Psoas muscle (tissue), 8 donors: ENCODE data around the gene MAP2K1. TPM values are rescaled to one million over a fixed set of nuclear protein-coding genes. Genes with fewer than 3 reads are reported as not detected.

Experiments
- ATAC-seq, 4 donors: fragments of 200-7000 bp; cut with Tn5 transposase; one replicate each; pipeline ENCODE4 v1.9.1; 2020; ENCODE audit warnings: moderate library complexity in 3 of 4, mild to moderate bottlenecking in 2 of 4
- DNase-seq, 2 donors: peaks; one replicate each; pipeline ENCODE4 v3.0.0-alpha.2; 2020
- H3K27ac ChIP-seq: fragments of 200-600 bp; one replicate; pipeline ENCODE4 v1.8.0; 2022
- H3K27me3 ChIP-seq, 3 donors: fragments of 200-600 bp in 1 of 3; one replicate each; pipeline versions ENCODE4 v1.6.1 to v1.8.0; 2013 to 2022; ENCODE audit warnings: low read length in 2 of 3, mild to moderate bottlenecking in 2 of 3, moderate library complexity in 1 of 3; ENCODE audit not compliant: insufficient read depth in 3 of 3
- H3K36me3 ChIP-seq, 2 donors: fragments of 200-600 bp in 1 of 2; one replicate each; pipeline versions ENCODE4 v1.6.1 to v1.8.0; 2013 to 2022; ENCODE audit warnings: low read depth in 1 of 2, mild to moderate bottlenecking in 1 of 2, moderate library complexity in 1 of 2; ENCODE audit not compliant: insufficient read depth in 1 of 2
- H3K4me1 ChIP-seq: fragments of 200-600 bp; one replicate; pipeline ENCODE4 v1.8.0; 2022
- H3K4me3 ChIP-seq: fragments of 200-600 bp; one replicate; pipeline ENCODE4 v1.8.0; 2022; ENCODE audit warnings: mild to moderate bottlenecking
- H3K9me3 ChIP-seq: fragments of 200-600 bp; one replicate; pipeline ENCODE4 v1.8.0; 2022
- CTCF ChIP-seq: fragments of 200-600 bp; IDR thresholded peaks from one replicate; pipeline ENCODE4 v1.8.0; 2022; ENCODE audit warnings: antibody characterized with exemption
- WGBS, 3 donors: extraction: QIAGEN DNeasy Blood & Tissue Kit; methylation state at CpG; one replicate each; pipeline versions ENCODE4 v1.1.6 to v1.1.7; 2013; 5-methylcytosine and 5-hydroxymethylcytosine counted together
- intact Hi-C, 2 donors: fragments of 100-400 bp; cut with DNase I; formaldehyde crosslinking; loops; one replicate each; pipeline versions ENCODE4 v1.11.0 to v1.14.2; 2022
- polyA plus RNA-seq, 3 donors: library from polyadenylated mRNA; stranded (reverse); fragments of 200-250 nt; gene quantifications; one replicate each; pipeline ENCODE4 v1.2.3, GENCODE V29; 2013
- total RNA-seq, 4 donors: library from RNA; stranded (reverse); fragmentation: NEBNext Ultra II Directional in 2 of 4; extraction: Animal tissue kit (Norgen Biotek cat#: 25700) in 2 of 4; gene quantifications; one replicate each; pipeline versions ENCODE4 v1.2.1 to v1.2.4, GENCODE V29; 2021 to 2023
- donor health status: healthy with polysubstance abuse.
- donor health status: DM: no; HTN: no; CAD: no; lungs with moderate emphysema.
- donor health status: Bipolar disorder and iron deficiency.
- donor health status: healthy.
- donor health status: DM: yes; HTN: yes; CAD: no.
- donor health status: DM: no; HTN: no; CAD: no.
- donor health status: DM: no; HTN: no; CAD: no.
- donor health status: DM: yes; HTN: yes; CAD: no.

Gene MAP2K1
- total and polyA plus RNA-seq, 7 donors: 56.3 to 135 (median 66.9) TPM

- no peak for ATAC-seq
These were observed 53.8 kb downstream of the MAP2K1 start for GRCh38 chr15:66440501-66440900.

GRCh38 chr15:66452420-66452819, 65.7 kb downstream of the MAP2K1 start:
- DNase-seq (no peak), ATAC-seq (no peak)
- 74 to 81% (median 80%) methylated on average over 4 of the region's 4 CpGs for WGBS, 3 donors
- TF ChIP-seq CTCF: no peak
- Histone ChIP-seq H3K27ac (no peak overlapping the region), H3K36me3 (peaks cover 0 to 20% of the 10 kb centered on the region in 2 donors), H3K4me3 (no peak overlapping the region), H3K4me1 (no peaks in the 10 kb centered on the region), H3K27me3 (no peaks in the 10 kb centered on the region), H3K9me3 (no peaks in the 10 kb centered on the region)
- intact Hi-C loops: no loop called here

More at GRCh38 chr15:66440501-66440900, 53.8 kb downstream of the MAP2K1 start:
- no peaks in the 10 kb centered on the region for H3K4me1 ChIP-seq
- no peak for TF ChIP-seq CTCF
- H3K36me3 ChIP-seq: peaks cover 18 to 94% of the 10 kb centered on the region in 2 donors
- H3K4me3 ChIP-seq: no peak overlapping the region
- WGBS, 3 donors: 77 to 98% (median 87%) methylated on average over 2 of the region's 2 CpGs
- no peaks in the 10 kb centered on the region for H3K9me3 ChIP-seq
- H3K27ac ChIP-seq: no peak overlapping the region
- intact Hi-C loops: no loop called here
- no peak for DNase-seq
- no peaks in the 10 kb centered on the region for H3K27me3 ChIP-seq

DNA sequence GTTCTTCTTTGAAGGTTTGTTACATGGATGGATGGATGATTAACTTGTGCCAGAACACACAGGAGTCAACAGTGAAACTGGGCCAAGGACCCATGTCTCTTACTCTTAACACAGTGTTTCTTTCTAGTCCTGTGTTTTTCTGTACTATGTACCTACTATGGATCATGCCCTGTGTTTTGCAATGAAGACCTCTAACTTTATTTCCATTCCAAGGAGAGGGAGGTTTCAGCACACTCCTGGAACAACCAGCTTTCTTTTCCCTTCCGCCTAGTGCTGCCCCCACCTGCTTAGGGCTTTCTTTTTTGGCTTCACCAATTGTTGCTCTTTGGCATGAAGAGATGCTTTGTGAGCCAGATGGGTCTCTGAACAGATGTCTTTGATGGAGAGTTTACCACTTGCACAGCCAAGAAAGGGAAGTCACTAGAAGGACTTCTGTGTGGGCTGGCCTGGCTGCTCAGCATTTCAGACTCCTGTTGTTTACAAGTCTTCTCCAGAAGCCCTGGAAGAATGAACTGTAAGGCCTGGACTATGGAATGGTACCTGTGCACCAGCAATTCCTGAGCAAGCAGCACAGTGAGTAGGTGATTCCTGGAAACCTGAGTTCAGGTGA, 66.4 kb downstream of the MAP2K1 start:
- WGBS, 3 donors: 18 to 41% (median 25%) methylated on average over 1 of the region's 1 CpG
- no peak for DNase-seq
- H3K4me3 ChIP-seq: no peak overlapping the region
- H3K27me3 ChIP-seq: no peaks in the 10 kb centered on the region
- no peaks in the 10 kb centered on the region for H3K9me3 ChIP-seq
- no peak for TF ChIP-seq CTCF
- H3K4me1 ChIP-seq: no peaks in the 10 kb centered on the region
- ATAC-seq: peak in 3 of 4 donors; percentile 34 to 71 (median 49)
- no peak overlapping the region for H3K27ac ChIP-seq
- peaks cover 0 to 16% of the 10 kb centered on the region in 2 donors for H3K36me3 ChIP-seq
- intact Hi-C loops: no loop called here

DNA sequence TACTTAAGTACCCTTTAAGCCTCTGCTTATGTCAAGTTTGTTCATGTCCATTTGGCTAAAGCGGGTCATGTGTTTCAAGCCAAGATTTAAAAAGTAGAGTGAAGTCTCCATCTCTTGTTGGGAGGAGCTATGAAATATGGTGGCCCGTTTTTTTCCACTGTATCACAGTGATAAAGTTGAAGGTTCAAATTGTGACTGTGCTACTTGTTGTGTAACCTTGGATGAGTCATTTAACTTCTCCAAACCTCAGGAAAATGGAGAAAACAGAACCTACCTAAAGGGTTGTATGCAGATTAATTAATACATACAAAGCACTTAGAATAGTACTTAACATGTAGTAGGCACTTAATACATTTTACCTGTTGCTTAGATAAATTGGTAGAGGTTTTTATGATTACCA, 67.4 kb downstream of the MAP2K1 start:
- no peak for DNase-seq
- Histone ChIP-seq H3K4me1 (no peaks in the 10 kb centered on the region), H3K4me3 (no peak overlapping the region), H3K9me3 (no peaks in the 10 kb centered on the region), H3K27me3 (no peaks in the 10 kb centered on the region), H3K36me3 (peaks cover 0 to 11% of the 10 kb centered on the region in 2 donors), H3K27ac (no peak overlapping the region)
- intact Hi-C loops: no loop called here
- WGBS, 3 donors: 91 to 94% (median 91%) methylated on average over 2 of the region's 2 CpGs
- no peak for TF ChIP-seq CTCF
- no peak for ATAC-seq

- H3K4me3 ChIP-seq: no peak overlapping the region
- intact Hi-C loops: no loop called here
- H3K4me1 ChIP-seq: no peaks in the 10 kb centered on the region
- no peaks in the 10 kb centered on the region for H3K9me3 ChIP-seq
- no peaks in the 10 kb centered on the region for H3K27me3 ChIP-seq
- no peak for ATAC-seq
- no peak for TF ChIP-seq CTCF
- DNase-seq: no peak
- 72 to 90% (median 84%) methylated on average over 3 of the region's 3 CpGs for WGBS, 3 donors
- H3K27ac ChIP-seq: no peak overlapping the region
- H3K36me3 ChIP-seq: peaks cover 0 to 8% of the 10 kb centered on the region in 2 donors
These were observed 69.5 kb downstream of the MAP2K1 start for GRCh38 chr15:66456211-66456610.
